Caco-2 (cell line): ENCODE results near the gene PABPC1L. TPM values are rescaled to one million over a fixed set of nuclear protein-coding genes. Genes with fewer than 3 reads are reported as not detected.

Experiments used
- BruUV-seq: library from RNA; stranded (reverse); fragments of 400-500 nt; replicated peaks from 2 replicates; lab custom pipeline; 2021; lab: Mats Ljungman, UMichigan
- CTCF ChIA-PET: fragments of 300-600 bp; sonication (Branson Sonifier 250); formaldehyde crosslinking; loops from one replicate; lab custom pipeline; 2022; ENCODE audit warnings: antibody characterized with exemption; lab: Charles Lee
- POLR2A ChIA-PET: fragments of 300-600 bp; sonication (Branson Sonifier 250); formaldehyde crosslinking; loops from one replicate; lab custom pipeline; 2022; ENCODE audit warnings: antibody characterized with exemption; lab: Charles Lee
- DNase-seq, 2 experiments: peaks; one replicate each; pipeline versions ENCODE4 v3.0.0 to v3.0.0-alpha.2; 2020 to 2022
- H3K27me3 ChIP-seq: replicated peaks from 2 replicates; pipeline ENCODE4 v1.6.0; 2011; ENCODE audit warnings: low read length; ENCODE audit not compliant: control insufficient read depth, insufficient read depth
- H3K36me3 ChIP-seq: 2 replicates; pipeline ENCODE4 v1.5.1; 2011; ENCODE audit warnings: low read length; ENCODE audit not compliant: control insufficient read depth, insufficient read depth
- H3K4me1 ChIP-seq: fragments of 250-450 bp; sonication (Bioruptor Pico); 2 replicates; pipeline ENCODE4 v1.5.1; 2020; ENCODE audit warnings: mild to moderate bottlenecking
- H3K4me3 ChIP-seq: 2 replicates; pipeline ENCODE4 v1.5.1; 2011; ENCODE audit warnings: low read depth, mild to moderate bottlenecking, control low read depth, low read length
- H3K9me3 ChIP-seq: fragments of 250-450 bp; sonication (Bioruptor Pico); 2 replicates; pipeline ENCODE4 v1.5.1; 2020; ENCODE audit warnings: mild to moderate bottlenecking, moderate library complexity
- H3K27ac Mint-ChIP-seq: one replicate; pipeline ENCODE4 v1.8.0; 2022; ENCODE audit warnings: mixed read lengths; ENCODE audit not compliant: unreplicated experiment
- H3K27me3 Mint-ChIP-seq: one replicate; pipeline ENCODE4 v1.8.0; 2022; ENCODE audit warnings: mixed read lengths; ENCODE audit not compliant: insufficient read depth, unreplicated experiment
- H3K36me3 Mint-ChIP-seq: one replicate; pipeline ENCODE4 v1.8.0; 2022; ENCODE audit warnings: mild to moderate bottlenecking, mixed read lengths; ENCODE audit not compliant: insufficient read depth, unreplicated experiment
- H3K4me1 Mint-ChIP-seq: one replicate; pipeline ENCODE4 v1.8.0; 2022; ENCODE audit warnings: low read depth, mixed read lengths; ENCODE audit not compliant: unreplicated experiment
- H3K4me3 Mint-ChIP-seq: one replicate; pipeline ENCODE4 v1.8.0; 2022; ENCODE audit warnings: mild to moderate bottlenecking, moderate library complexity, mixed read lengths; ENCODE audit not compliant: unreplicated experiment
- H3K9me3 Mint-ChIP-seq: one replicate; pipeline ENCODE4 v1.8.0; 2022; ENCODE audit warnings: mixed read lengths; ENCODE audit not compliant: unreplicated experiment
- CTCF ChIP-seq, 2 experiments: fragments of 200-600 bp in 1 of 2; IDR thresholded peaks; 1 replicate in 1 of 2; 2 replicates in 1 of 2; pipeline versions ENCODE4 v1.5.1 to v1.8.0; 2011 to 2022; ENCODE audit warnings: antibody characterized with exemption in 1 of 2, control low read depth in 1 of 2, inconsistent platforms in 1 of 2, low read depth in 1 of 2, low read length in 1 of 2, mild to moderate bottlenecking in 1 of 2, moderate library complexity in 1 of 2; ENCODE audit not compliant: insufficient read depth in 1 of 2, severe bottlenecking in 1 of 2, unreplicated experiment in 1 of 2
- intact Hi-C: fragments of 100-400 bp; cut with micrococcal nuclease; formaldehyde crosslinking; loops from one replicate; pipeline ENCODE4 v1.10.0; 2022; ENCODE audit not compliant: unreplicated experiment
- total RNA-seq: library from RNA; stranded (reverse); gene quantifications from 2 replicates; pipeline ENCODE4 v1.2.3, GENCODE V29; 2022

PABPC1L gene
- total RNA-seq, 1 experiment from 2014 or later = 255 TPM

DNA sequence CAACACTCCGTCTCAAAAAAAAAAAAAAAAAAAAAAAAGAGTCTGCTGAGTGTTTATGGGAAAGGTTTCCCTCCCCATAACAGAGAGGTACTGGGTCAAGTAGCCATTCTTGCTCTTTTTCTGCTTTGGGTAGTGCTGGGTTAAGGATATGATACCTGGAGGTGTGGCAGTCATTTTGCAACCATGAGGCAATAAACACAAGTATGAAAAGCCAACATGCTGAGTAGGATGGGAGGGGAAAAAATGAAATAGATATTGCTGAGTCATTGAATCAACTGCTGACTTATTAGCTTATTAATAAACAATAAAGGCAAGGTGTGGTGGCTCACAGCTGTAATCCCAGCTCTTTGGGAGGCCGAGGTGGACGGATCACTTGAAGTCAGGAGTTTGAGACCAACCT, 52.6 kb downstream of the PABPC1L start:
- intact Hi-C loops = no loop called here
- Histone ChIP-seq H3K36me3 (peaks cover 2% of the 10 kb centered on the region; the same call in 1 of the 2 replicates), H3K4me3 (no peak overlapping the region), H3K4me1 (peaks cover 51% of the 10 kb centered on the region), H3K9me3 (no peaks in the 10 kb centered on the region), H3K27me3 (no peaks in the 10 kb centered on the region)
- ChIA-PET CTCF (interaction anchor here (0.7 kb wide), 1 partner anchor 16 kb away, joined by 6 read pairs; no protein-coding TSS in a partner anchor), POLR2A (no interaction called here)
- BruUV-seq = no TSS peak
- DNase-seq = no peak
- no peak for TF ChIP-seq CTCF (IDR thresholded peaks at IDR 0.05; ENCODE audit: insufficient read depth in 1 of 2, low read depth in 1 of 2, low read length in 1 of 2, severe bottlenecking in 1 of 2, unreplicated experiment in 1 of 2)
- peaks cover 46% of the 10 kb centered on the region for H3K4me1 Mint-ChIP-seq
- peaks cover 37% of the 10 kb centered on the region for H3K36me3 Mint-ChIP-seq
- no peak overlapping the region for H3K4me3 Mint-ChIP-seq
- H3K9me3 Mint-ChIP-seq = no peaks in the 10 kb centered on the region
- H3K27me3 Mint-ChIP-seq = no peaks in the 10 kb centered on the region
- H3K27ac Mint-ChIP-seq = peak overlapping the region; percentile 75

- Mint-ChIP-seq H3K9me3 (no peaks in the 10 kb centered on the region), H3K27ac (no peak overlapping the region), H3K36me3 (peaks cover 26% of the 10 kb centered on the region), H3K4me3 (no peak overlapping the region), H3K4me1 (peaks cover 48% of the 10 kb centered on the region), H3K27me3 (no peaks in the 10 kb centered on the region)
- peaks cover 47% of the 10 kb centered on the region for H3K4me1 ChIP-seq
- POLR2A ChIA-PET = no interaction called here
- H3K36me3 ChIP-seq = no peaks in the 10 kb centered on the region; the same call in 1 of the 2 replicates
- CTCF ChIA-PET = no interaction called here
- H3K4me3 ChIP-seq = no peak overlapping the region
- intact Hi-C loops = no loop called here
- no peak for DNase-seq
- BruUV-seq = no TSS peak
- H3K9me3 ChIP-seq = no peaks in the 10 kb centered on the region
- H3K27me3 ChIP-seq = no peaks in the 10 kb centered on the region
- no peak for TF ChIP-seq CTCF (IDR thresholded peaks at IDR 0.05; ENCODE audit: insufficient read depth in 1 of 2, low read depth in 1 of 2, low read length in 1 of 2, severe bottlenecking in 1 of 2, unreplicated experiment in 1 of 2)
Observed at GRCh38 chr20:44963325-44964215, 53.7 kb downstream of the PABPC1L start.

DNA sequence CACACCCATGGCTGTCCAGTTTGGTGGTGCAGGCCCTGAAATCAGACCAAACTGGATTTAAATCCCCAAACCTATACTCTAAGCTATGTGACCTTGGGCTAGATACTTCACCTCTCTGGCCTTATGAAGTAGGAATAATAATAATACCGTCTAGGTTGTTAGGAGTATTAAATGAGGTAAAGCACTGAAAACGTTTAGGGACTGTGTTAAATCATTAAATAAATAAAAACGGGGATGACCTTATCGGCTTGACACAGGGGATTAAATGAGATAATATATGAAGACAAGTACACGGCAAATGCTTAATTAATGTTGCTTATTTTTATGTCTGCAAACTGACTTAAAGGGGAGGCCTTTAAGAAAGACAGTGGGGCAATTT, 55.8 kb downstream of the PABPC1L start:
- ChIA-PET CTCF (no interaction called here), POLR2A (interaction anchor here (2.0 kb wide), 1 partner anchor 9 kb away, joined by 5 read pairs; no protein-coding TSS in a partner anchor)
- no peak for TF ChIP-seq CTCF (IDR thresholded peaks at IDR 0.05; ENCODE audit: insufficient read depth in 1 of 2, low read depth in 1 of 2, low read length in 1 of 2, severe bottlenecking in 1 of 2, unreplicated experiment in 1 of 2)
- Mint-ChIP-seq H3K27ac (peak overlapping the region; percentile 94), H3K4me1 (peaks cover 46% of the 10 kb centered on the region), H3K4me3 (peak overlapping the region; percentile 99), H3K36me3 (peaks cover 11% of the 10 kb centered on the region), H3K9me3 (no peaks in the 10 kb centered on the region), H3K27me3 (no peaks in the 10 kb centered on the region)
- H3K4me1 ChIP-seq = peaks cover 46% of the 10 kb centered on the region
- peak overlapping the region; percentile 64 for H3K4me3 ChIP-seq
- no peaks in the 10 kb centered on the region; the same call in 1 of the 2 replicates for H3K36me3 ChIP-seq
- intact Hi-C loops = loop anchor here (2.0 kb wide), 2 partner anchors 51 to 55 kb away; partner anchors contain the start of gene PABPC1L
- DNase-seq = no peak
- TSS peak; percentile 93 for BruUV-seq
- H3K27me3 ChIP-seq = no peaks in the 10 kb centered on the region
- no peaks in the 10 kb centered on the region for H3K9me3 ChIP-seq
